GM23338 (cell line): ENCODE measurements around the gene KISS1R. TPM values are rescaled to one million over a fixed set of nuclear protein-coding genes. Genes with fewer than 3 reads are reported as not detected.

ENCODE experiments used
- ATAC-seq: fragments of 200-7000 bp; cut with Tn5 transposase; 3 replicates; pipeline ENCODE4 v1.9.1; 2020
- DNase-seq: peaks from one replicate; pipeline ENCODE4 v3.0.0-alpha.2; 2015; ENCODE audit warnings: low spot score
- H2AFZ ChIP-seq: fragments of 200-600 bp; sonication (generic); 2 replicates; pipeline ENCODE4 v1.8.0; 2016; ENCODE audit warnings: antibody characterized with exemption, mild to moderate bottlenecking, moderate library complexity
- H3F3A ChIP-seq: fragments of 200-600 bp; sonication (generic); replicated peaks from 2 replicates; pipeline ENCODE4 v1.8.0; 2017; ENCODE audit warnings: antibody characterized with exemption, mixed run types, low read depth
- H3K27ac ChIP-seq: fragments of 200-600 bp; sonication (generic); 2 replicates; pipeline ENCODE4 v1.6.1; 2016; ENCODE audit warnings: low read depth
- H3K27me3 ChIP-seq: fragments of 200-600 bp; sonication (generic); 2 replicates; pipeline ENCODE4 v1.8.0; 2016; ENCODE audit warnings: mild to moderate bottlenecking, mixed run types, moderate library complexity; ENCODE audit not compliant: insufficient read depth
- H3K36me3 ChIP-seq: fragments of 200-600 bp; sonication (generic); 2 replicates; pipeline ENCODE4 v1.8.0; 2016; ENCODE audit warnings: mild to moderate bottlenecking; ENCODE audit not compliant: insufficient read depth
- H3K4me1 ChIP-seq: fragments of 200-600 bp; sonication (generic); 2 replicates; pipeline ENCODE4 v1.8.0; 2016; ENCODE audit warnings: mild to moderate bottlenecking, moderate library complexity; ENCODE audit not compliant: insufficient read depth
- H3K4me2 ChIP-seq: fragments of 200-600 bp; sonication (generic); 2 replicates; pipeline ENCODE4 v1.7.1; 2017; ENCODE audit warnings: mixed run types
- H3K4me3 ChIP-seq: fragments of 200-600 bp; sonication (generic); 2 replicates; pipeline ENCODE4 v1.6.1; 2016; ENCODE audit warnings: mixed run types
- H3K79me2 ChIP-seq: fragments of 200-600 bp; sonication (generic); replicated peaks from 2 replicates; pipeline ENCODE4 v1.8.0; 2017; ENCODE audit warnings: mild to moderate bottlenecking; ENCODE audit not compliant: insufficient read depth
- H3K9me2 ChIP-seq: fragments of 200-600 bp; sonication (generic); 2 replicates; pipeline ENCODE4 v1.8.0; 2017; ENCODE audit not compliant: insufficient read depth
- H4K20me1 ChIP-seq: fragments of 200-600 bp; sonication (generic); replicated peaks from 2 replicates; pipeline ENCODE4 v1.8.0; 2017; ENCODE audit warnings: mild to moderate bottlenecking; ENCODE audit not compliant: insufficient read depth
- H3K27ac Mint-ChIP-seq: 2 replicates; pipeline ENCODE4 v1.8.0; 2020; ENCODE audit warnings: inconsistent platforms, mild to moderate bottlenecking, moderate library complexity, mixed read lengths
- H3K27me3 Mint-ChIP-seq: 3 replicates; pipeline ENCODE4 v1.8.0; 2022; ENCODE audit warnings: low read depth, mild to moderate bottlenecking, moderate library complexity, mixed read lengths, inconsistent platforms; ENCODE audit not compliant: insufficient read depth, poor library complexity
- H3K36me3 Mint-ChIP-seq: 3 replicates; pipeline ENCODE4 v1.8.0; 2021; ENCODE audit warnings: low read depth, mild to moderate bottlenecking, inconsistent platforms, moderate library complexity, mixed read lengths
- H3K4me1 Mint-ChIP-seq: 3 replicates; pipeline ENCODE4 v1.8.0; 2020; ENCODE audit warnings: mild to moderate bottlenecking, inconsistent platforms, mixed read lengths
- H3K4me3 Mint-ChIP-seq: 3 replicates; pipeline ENCODE4 v1.8.0; 2021; ENCODE audit warnings: moderate library complexity, mild to moderate bottlenecking, inconsistent platforms, mixed read lengths
- H3K9me3 Mint-ChIP-seq: 3 replicates; pipeline ENCODE4 v1.8.0; 2020; ENCODE audit warnings: moderate library complexity, mild to moderate bottlenecking, inconsistent platforms, mixed read lengths
- EZH2 ChIP-seq: fragments of 200-600 bp; sonication (generic); IDR thresholded peaks from one replicate; pipeline ENCODE4 v1.8.0; 2017; ENCODE audit warnings: antibody characterized with exemption, mild to moderate bottlenecking, low read depth; ENCODE audit not compliant: unreplicated experiment
- POLR2AphosphoS5 ChIP-seq: IDR thresholded peaks from 2 replicates; pipeline ENCODE4 v1.6.1; 2016; ENCODE audit warnings: antibody characterized with exemption, low read depth
- STAT1 ChIP-seq: IDR thresholded peaks from one replicate; pipeline ENCODE4 v1.6.1; 2016; ENCODE audit warnings: antibody characterized with exemption; ENCODE audit not compliant: unreplicated experiment
- polyA plus RNA-seq: library from polyadenylated mRNA; unstranded; fragments of >200 nt; fragmentation: Nextera tagmentation; extraction: Ambion mirVana; gene quantifications from 2 replicates; pipeline ENCODE4 v1.2.1, GENCODE V29; 2016
- total RNA-seq: library from RNA; depleted of rRNA; stranded (reverse); fragments of >200 nt; shearing (Covaris generic); gene quantifications from 2 replicates; pipeline ENCODE4 v1.2.3, GENCODE V29; 2014
- TF ChIP-seq, protein P1 (sequence below): IDR thresholded peaks from 2 replicates; pipeline ENCODE4 v1.6.1; 2016; ENCODE audit warnings: antibody characterized with exemption
- TF ChIP-seq, protein P2 (sequence below): IDR thresholded peaks from one replicate; pipeline ENCODE4 v1.6.1; 2018; ENCODE audit warnings: antibody characterized with exemption; ENCODE audit not compliant: unreplicated experiment
- TF ChIP-seq, protein P3 (sequence below), 2 experiments: fragments of 200-600 bp in 1 of 2; sonication (generic) in 1 of 2; conservative IDR thresholded peaks; 2 replicates each; pipeline versions ENCODE4 v1.5.1 to v1.6.1; 2016 to 2017; ENCODE audit warnings: antibody characterized with exemption in 2 of 2, low read depth in 2 of 2, mild to moderate bottlenecking in 2 of 2, moderate library complexity in 1 of 2
- TF ChIP-seq, protein P4 (sequence below): fragments of 250-450 bp; sonication (Bioruptor Pico); IDR thresholded peaks from 2 replicates; pipeline ENCODE4 v1.5.0; 2020; ENCODE audit warnings: mild to moderate bottlenecking, moderate library complexity

KISS1R gene
- total and polyA plus RNA-seq, 2 experiments from 2014 or later = 0.78 to 4.0 TPM

DNA sequence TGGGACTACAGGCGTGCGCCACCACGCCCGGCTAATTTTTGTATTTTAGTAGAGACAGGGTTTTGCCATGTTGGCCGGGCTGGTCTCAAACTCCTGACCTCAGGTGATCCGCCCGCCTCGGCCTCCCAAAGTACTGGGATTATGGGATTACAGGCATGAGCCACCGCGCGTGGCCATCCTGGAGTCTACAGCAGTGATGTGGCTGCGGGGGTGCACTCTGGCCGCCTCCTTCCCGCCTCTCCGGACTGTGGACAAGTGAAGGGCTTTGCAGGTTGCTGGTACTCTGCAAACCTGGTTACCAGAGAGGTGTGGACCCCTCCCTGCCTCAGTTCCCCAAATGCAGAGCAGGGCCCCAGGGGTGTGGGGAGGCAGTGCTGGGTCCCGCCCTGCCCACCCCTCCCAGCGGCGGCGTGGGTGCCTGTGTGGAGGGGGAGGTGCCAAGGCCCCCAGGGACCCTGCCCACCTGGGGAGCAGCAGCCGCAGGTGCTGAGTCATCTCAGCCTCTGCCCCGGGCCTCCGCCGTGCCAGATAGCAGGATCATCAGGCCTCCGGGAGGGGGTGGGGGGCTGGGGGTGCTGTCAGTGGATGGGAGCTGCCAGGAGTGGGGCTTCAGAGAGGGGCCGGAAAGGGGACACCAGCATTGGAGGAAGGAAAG is 31.8 kb downstream of the KISS1R start:
- Histone ChIP-seq H3F3A (no peaks in the 10 kb centered on the region), H3K4me1 (peaks cover 16% of the 10 kb centered on the region), H3K36me3 (no peaks in the 10 kb centered on the region), H3K27ac (no peak overlapping the region), H4K20me1 (peaks cover 2% of the 10 kb centered on the region; the same call in 1 of the 2 replicates), H2AFZ (no peak overlapping the region), H3K79me2 (peaks cover 41% of the 10 kb centered on the region), H3K9me2 (no peaks in the 10 kb centered on the region), H3K27me3 (no peaks in the 10 kb centered on the region), H3K4me3 (no peak overlapping the region), H3K4me2 (no peak overlapping the region)
- ATAC-seq = no peak
- H3K27me3 Mint-ChIP-seq = peaks cover 16% of the 10 kb centered on the region
- no peak for DNase-seq
- H3K9me3 Mint-ChIP-seq = no peaks in the 10 kb centered on the region
- H3K4me3 Mint-ChIP-seq = no peak overlapping the region
- peaks cover 10% of the 10 kb centered on the region; the same call in 2 of the 3 replicates for H3K4me1 Mint-ChIP-seq
- no peak overlapping the region for H3K27ac Mint-ChIP-seq
- no peak for TF ChIP-seq STAT1
- no peak for TF ChIP-seq POLR2AphosphoS5
- TF ChIP-seq, protein P1, sequence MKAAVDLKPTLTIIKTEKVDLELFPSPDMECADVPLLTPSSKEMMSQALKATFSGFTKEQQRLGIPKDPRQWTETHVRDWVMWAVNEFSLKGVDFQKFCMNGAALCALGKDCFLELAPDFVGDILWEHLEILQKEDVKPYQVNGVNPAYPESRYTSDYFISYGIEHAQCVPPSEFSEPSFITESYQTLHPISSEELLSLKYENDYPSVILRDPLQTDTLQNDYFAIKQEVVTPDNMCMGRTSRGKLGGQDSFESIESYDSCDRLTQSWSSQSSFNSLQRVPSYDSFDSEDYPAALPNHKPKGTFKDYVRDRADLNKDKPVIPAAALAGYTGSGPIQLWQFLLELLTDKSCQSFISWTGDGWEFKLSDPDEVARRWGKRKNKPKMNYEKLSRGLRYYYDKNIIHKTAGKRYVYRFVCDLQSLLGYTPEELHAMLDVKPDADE = no peak
- TF ChIP-seq EZH2 = no peak
- TF ChIP-seq, protein P2, sequence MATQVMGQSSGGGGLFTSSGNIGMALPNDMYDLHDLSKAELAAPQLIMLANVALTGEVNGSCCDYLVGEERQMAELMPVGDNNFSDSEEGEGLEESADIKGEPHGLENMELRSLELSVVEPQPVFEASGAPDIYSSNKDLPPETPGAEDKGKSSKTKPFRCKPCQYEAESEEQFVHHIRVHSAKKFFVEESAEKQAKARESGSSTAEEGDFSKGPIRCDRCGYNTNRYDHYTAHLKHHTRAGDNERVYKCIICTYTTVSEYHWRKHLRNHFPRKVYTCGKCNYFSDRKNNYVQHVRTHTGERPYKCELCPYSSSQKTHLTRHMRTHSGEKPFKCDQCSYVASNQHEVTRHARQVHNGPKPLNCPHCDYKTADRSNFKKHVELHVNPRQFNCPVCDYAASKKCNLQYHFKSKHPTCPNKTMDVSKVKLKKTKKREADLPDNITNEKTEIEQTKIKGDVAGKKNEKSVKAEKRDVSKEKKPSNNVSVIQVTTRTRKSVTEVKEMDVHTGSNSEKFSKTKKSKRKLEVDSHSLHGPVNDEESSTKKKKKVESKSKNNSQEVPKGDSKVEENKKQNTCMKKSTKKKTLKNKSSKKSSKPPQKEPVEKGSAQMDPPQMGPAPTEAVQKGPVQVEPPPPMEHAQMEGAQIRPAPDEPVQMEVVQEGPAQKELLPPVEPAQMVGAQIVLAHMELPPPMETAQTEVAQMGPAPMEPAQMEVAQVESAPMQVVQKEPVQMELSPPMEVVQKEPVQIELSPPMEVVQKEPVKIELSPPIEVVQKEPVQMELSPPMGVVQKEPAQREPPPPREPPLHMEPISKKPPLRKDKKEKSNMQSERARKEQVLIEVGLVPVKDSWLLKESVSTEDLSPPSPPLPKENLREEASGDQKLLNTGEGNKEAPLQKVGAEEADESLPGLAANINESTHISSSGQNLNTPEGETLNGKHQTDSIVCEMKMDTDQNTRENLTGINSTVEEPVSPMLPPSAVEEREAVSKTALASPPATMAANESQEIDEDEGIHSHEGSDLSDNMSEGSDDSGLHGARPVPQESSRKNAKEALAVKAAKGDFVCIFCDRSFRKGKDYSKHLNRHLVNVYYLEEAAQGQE = no peak
- TF ChIP-seq, protein P3, sequence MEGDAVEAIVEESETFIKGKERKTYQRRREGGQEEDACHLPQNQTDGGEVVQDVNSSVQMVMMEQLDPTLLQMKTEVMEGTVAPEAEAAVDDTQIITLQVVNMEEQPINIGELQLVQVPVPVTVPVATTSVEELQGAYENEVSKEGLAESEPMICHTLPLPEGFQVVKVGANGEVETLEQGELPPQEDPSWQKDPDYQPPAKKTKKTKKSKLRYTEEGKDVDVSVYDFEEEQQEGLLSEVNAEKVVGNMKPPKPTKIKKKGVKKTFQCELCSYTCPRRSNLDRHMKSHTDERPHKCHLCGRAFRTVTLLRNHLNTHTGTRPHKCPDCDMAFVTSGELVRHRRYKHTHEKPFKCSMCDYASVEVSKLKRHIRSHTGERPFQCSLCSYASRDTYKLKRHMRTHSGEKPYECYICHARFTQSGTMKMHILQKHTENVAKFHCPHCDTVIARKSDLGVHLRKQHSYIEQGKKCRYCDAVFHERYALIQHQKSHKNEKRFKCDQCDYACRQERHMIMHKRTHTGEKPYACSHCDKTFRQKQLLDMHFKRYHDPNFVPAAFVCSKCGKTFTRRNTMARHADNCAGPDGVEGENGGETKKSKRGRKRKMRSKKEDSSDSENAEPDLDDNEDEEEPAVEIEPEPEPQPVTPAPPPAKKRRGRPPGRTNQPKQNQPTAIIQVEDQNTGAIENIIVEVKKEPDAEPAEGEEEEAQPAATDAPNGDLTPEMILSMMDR (conservative IDR thresholded peaks at IDR 0.05; ENCODE audit: low read depth in 2 of 2) = no peak
- TF ChIP-seq, protein P4, sequence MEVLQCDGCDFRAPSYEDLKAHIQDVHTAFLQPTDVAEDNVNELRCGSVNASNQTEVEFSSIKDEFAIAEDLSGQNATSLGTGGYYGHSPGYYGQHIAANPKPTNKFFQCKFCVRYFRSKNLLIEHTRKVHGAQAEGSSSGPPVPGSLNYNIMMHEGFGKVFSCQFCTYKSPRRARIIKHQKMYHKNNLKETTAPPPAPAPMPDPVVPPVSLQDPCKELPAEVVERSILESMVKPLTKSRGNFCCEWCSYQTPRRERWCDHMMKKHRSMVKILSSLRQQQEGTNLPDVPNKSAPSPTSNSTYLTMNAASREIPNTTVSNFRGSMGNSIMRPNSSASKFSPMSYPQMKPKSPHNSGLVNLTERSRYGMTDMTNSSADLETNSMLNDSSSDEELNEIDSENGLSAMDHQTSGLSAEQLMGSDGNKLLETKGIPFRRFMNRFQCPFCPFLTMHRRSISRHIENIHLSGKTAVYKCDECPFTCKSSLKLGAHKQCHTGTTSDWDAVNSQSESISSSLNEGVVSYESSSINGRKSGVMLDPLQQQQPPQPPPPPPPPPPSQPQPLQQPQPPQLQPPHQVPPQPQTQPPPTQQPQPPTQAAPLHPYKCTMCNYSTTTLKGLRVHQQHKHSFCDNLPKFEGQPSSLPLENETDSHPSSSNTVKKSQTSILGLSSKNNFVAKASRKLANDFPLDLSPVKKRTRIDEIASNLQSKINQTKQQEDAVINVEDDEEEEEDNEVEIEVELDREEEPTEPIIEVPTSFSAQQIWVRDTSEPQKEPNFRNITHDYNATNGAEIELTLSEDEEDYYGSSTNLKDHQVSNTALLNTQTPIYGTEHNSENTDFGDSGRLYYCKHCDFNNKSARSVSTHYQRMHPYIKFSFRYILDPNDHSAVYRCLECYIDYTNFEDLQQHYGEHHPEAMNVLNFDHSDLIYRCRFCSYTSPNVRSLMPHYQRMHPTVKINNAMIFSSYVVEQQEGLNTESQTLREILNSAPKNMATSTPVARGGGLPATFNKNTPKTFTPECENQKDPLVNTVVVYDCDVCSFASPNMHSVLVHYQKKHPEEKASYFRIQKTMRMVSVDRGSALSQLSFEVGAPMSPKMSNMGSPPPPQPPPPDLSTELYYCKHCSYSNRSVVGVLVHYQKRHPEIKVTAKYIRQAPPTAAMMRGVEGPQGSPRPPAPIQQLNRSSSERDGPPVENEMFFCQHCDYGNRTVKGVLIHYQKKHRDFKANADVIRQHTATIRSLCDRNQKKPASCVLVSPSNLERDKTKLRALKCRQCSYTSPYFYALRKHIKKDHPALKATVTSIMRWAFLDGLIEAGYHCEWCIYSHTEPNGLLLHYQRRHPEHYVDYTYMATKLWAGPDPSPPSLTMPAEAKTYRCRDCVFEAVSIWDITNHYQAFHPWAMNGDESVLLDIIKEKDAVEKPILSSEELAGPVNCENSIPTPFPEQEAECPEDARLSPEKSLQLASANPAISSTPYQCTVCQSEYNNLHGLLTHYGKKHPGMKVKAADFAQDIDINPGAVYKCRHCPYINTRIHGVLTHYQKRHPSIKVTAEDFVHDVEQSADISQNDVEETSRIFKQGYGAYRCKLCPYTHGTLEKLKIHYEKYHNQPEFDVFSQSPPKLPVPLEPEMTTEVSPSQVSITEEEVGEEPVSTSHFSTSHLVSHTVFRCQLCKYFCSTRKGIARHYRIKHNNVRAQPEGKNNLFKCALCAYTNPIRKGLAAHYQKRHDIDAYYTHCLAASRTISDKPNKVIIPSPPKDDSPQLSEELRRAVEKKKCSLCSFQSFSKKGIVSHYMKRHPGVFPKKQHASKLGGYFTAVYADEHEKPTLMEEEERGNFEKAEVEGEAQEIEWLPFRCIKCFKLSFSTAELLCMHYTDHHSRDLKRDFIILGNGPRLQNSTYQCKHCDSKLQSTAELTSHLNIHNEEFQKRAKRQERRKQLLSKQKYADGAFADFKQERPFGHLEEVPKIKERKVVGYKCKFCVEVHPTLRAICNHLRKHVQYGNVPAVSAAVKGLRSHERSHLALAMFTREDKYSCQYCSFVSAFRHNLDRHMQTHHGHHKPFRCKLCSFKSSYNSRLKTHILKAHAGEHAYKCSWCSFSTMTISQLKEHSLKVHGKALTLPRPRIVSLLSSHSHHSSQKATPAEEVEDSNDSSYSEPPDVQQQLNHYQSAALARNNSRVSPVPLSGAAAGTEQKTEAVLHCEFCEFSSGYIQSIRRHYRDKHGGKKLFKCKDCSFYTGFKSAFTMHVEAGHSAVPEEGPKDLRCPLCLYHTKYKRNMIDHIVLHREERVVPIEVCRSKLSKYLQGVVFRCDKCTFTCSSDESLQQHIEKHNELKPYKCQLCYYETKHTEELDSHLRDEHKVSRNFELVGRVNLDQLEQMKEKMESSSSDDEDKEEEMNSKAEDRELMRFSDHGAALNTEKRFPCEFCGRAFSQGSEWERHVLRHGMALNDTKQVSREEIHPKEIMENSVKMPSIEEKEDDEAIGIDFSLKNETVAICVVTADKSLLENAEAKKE (CRISPR knock-in tag) = no peak
- peaks cover 7% of the 10 kb centered on the region; the same call in 2 of the 3 replicates for H3K36me3 Mint-ChIP-seq
